Measurements from ENCODE around the gene PNPLA5. TPM values are rescaled to one million over a fixed set of nuclear protein-coding genes. Genes with fewer than 3 reads are reported as not detected.

PNPLA5 gene
- total and polyA plus RNA-seq, 7 donors = not detected

DNA sequence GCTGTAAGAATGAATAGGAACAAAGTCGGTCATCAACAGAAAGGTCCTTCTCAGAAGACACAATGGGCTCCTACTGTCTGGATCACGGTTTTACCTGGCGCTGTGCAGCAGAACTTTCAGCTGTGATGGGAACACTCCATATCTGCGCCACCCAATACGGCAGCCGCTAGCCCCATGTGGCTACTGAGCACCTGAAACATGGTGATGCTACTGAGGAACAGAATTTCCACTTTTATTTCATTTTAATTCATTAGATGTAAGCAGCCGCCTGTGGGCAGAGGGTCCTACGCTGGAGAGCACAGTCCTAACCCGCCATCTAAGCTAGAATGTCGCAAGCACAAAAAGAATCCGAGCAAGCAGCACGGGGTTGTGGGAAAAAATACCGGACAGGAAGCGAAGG lies 32.2 kb downstream of the PNPLA5 start:
- DNase-seq = peak; percentile 17
- intact Hi-C loops (cut with DNase I) = no loop called here
- H3K4me3 ChIP-seq = no peak overlapping the region
- peaks cover 16 to 47% (median 39%) of the 10 kb centered on the region in 3 donors for H3K27me3 ChIP-seq
- H3K4me1 ChIP-seq = peaks cover 0 to 5% (median 4%) of the 10 kb centered on the region in 4 donors
- no peak for TF ChIP-seq POLR2A (IDR thresholded peaks at IDR 0.05)
- no peak for TF ChIP-seq POLR2AphosphoS5 (IDR thresholded peaks at IDR 0.05)
- TF ChIP-seq, protein P1, sequence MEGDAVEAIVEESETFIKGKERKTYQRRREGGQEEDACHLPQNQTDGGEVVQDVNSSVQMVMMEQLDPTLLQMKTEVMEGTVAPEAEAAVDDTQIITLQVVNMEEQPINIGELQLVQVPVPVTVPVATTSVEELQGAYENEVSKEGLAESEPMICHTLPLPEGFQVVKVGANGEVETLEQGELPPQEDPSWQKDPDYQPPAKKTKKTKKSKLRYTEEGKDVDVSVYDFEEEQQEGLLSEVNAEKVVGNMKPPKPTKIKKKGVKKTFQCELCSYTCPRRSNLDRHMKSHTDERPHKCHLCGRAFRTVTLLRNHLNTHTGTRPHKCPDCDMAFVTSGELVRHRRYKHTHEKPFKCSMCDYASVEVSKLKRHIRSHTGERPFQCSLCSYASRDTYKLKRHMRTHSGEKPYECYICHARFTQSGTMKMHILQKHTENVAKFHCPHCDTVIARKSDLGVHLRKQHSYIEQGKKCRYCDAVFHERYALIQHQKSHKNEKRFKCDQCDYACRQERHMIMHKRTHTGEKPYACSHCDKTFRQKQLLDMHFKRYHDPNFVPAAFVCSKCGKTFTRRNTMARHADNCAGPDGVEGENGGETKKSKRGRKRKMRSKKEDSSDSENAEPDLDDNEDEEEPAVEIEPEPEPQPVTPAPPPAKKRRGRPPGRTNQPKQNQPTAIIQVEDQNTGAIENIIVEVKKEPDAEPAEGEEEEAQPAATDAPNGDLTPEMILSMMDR (IDR thresholded peaks at IDR 0.05) = no peak
- TF ChIP-seq EP300 (IDR thresholded peaks at IDR 0.05) = no peak
- H3K9me3 ChIP-seq = peaks cover 0 to 2% (median 0%) of the 10 kb centered on the region in 4 donors
- H3K36me3 ChIP-seq = no peaks in the 10 kb centered on the region
- 82 to 86% methylated on average over 14 of the region's 14 CpGs for WGBS, 2 donors
- no peak overlapping the region for H3K27ac ChIP-seq

DNA sequence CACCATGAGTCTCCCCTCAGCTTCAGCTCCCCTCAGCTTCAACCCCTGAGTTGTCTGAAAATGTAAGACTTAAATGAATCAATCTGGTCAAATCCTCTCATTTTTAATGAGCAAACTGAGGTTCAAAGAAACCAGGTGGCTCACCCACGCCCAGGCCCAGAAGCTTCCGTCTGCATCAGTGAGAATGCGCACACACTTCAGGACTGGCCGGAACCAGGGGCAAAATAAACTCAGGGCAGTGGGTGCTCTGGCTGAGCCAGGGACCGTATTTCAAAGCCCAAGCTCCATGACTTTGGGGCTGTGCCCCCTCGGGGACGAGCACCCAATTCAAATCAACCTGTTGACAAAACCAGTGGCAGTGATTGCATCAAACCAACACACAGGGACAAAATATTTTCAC lies 32.6 kb downstream of the PNPLA5 start:
- intact Hi-C loops (cut with DNase I) = no loop called here
- DNase-seq = peak; percentile 33
- 71 to 83% methylated on average over 7 of the region's 7 CpGs for WGBS, 2 donors
- Histone ChIP-seq H3K4me1 (peaks cover 0 to 5% (median 4%) of the 10 kb centered on the region in 4 donors), H3K36me3 (no peaks in the 10 kb centered on the region), H3K9me3 (peaks cover 0 to 2% (median 0%) of the 10 kb centered on the region in 4 donors), H3K27me3 (peaks cover 16 to 43% (median 39%) of the 10 kb centered on the region in 3 donors), H3K27ac (no peak overlapping the region), H3K4me3 (no peak overlapping the region)
- TF ChIP-seq, protein P1 (IDR thresholded peaks at IDR 0.05) = no peak
- TF ChIP-seq EP300 (IDR thresholded peaks at IDR 0.05) (no peak), POLR2A (IDR thresholded peaks at IDR 0.05) (no peak), POLR2AphosphoS5 (IDR thresholded peaks at IDR 0.05) (no peak)

DNA sequence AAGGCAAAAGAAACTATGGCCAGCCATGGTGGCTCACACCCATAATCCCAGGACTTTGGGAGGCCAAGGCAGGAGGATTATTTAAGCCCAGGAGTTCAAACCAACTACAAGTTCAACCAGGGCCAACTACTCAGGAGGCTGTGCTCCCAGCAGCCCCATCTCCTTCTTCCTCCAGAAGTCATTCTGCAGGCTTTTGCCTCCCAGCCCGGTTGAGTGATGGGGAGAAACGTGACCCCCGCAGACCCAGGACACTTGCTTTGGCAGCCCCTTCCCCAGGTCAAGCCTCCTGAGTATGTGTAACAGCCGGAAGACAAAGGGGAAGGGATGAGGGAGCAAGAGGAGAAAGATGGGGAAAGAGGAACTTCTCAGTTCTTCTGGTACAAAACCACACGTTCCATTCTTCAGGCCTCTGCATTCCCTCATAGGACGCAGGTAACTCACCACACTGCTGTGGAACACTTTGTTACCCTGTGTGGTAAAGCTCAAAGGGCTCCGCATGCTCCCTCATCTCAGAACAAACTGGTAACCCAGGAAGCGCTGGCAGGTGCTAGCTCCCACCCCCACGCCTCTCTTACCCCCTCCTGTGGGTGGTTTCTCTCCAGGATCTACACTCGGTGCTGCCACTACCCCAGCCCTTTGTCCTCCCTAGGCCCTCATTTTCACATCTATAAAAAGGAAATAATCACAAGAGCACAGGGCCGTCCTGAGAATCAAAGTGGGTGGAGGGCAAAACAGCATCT lies 33.5 kb downstream of the PNPLA5 start:
- Histone ChIP-seq H3K27me3 (peaks cover 16 to 36% (median 33%) of the 10 kb centered on the region in 3 donors), H3K36me3 (no peaks in the 10 kb centered on the region), H3K9me3 (peaks cover 0 to 2% (median 0%) of the 10 kb centered on the region in 4 donors), H3K4me3 (no peak overlapping the region), H3K27ac (no peak overlapping the region), H3K4me1 (peaks cover 0 to 5% (median 4%) of the 10 kb centered on the region in 4 donors)
- TF ChIP-seq POLR2AphosphoS5 (IDR thresholded peaks at IDR 0.05) = no peak
- TF ChIP-seq, protein P1 (IDR thresholded peaks at IDR 0.05) = no peak
- TF ChIP-seq EP300 (IDR thresholded peaks at IDR 0.05) = no peak
- no peak for TF ChIP-seq POLR2A (IDR thresholded peaks at IDR 0.05)
- intact Hi-C loops (cut with DNase I) = no loop called here
- WGBS, 2 donors = 58 to 60% methylated on average over 11 of the region's 11 CpGs
- peak; percentile 29 for DNase-seq

DNA sequence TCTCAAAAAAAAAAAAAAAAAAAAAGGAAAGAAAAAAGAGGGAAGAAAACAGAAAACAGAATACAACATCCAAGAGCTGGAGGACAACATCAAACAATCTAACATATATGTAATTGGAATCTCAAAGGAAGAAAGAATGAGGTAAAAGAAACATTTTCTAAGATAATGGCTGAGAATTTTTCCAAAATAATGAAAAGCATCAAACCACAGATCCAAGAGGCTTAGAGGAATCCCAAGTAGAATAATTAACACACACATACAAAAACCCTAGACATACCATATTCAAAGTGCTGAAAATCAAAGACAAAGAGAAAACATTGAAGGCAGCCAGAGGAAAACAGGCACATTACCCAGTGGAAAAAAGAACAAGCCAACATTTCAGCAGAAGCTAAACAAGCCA lies 34.4 kb downstream of the PNPLA5 start:
- TF ChIP-seq, protein P1 (IDR thresholded peaks at IDR 0.05) = no peak
- TF ChIP-seq EP300 (IDR thresholded peaks at IDR 0.05) (no peak), POLR2A (IDR thresholded peaks at IDR 0.05) (no peak), POLR2AphosphoS5 (IDR thresholded peaks at IDR 0.05) (no peak)
- no peak overlapping the region for H3K4me3 ChIP-seq
- H3K4me1 ChIP-seq = peaks cover 0 to 5% (median 4%) of the 10 kb centered on the region in 4 donors
- peaks cover 12 to 32% (median 26%) of the 10 kb centered on the region in 3 donors for H3K27me3 ChIP-seq
- H3K36me3 ChIP-seq = no peaks in the 10 kb centered on the region
- peaks cover 0 to 2% (median 0%) of the 10 kb centered on the region in 4 donors for H3K9me3 ChIP-seq
- H3K27ac ChIP-seq = no peak overlapping the region
- DNase-seq = no peak
- intact Hi-C loops (cut with DNase I) = no loop called here

Measured in sigmoid colon (tissue), 7 donors.